CD14-positive monocyte (primary cell): ENCODE data around the gene PCNA. TPM values are rescaled to one million over a fixed set of nuclear protein-coding genes. Genes with fewer than 3 reads are reported as not detected.
A peak's percentile ranks its signal among the peaks of the same experiment; 100 is the strongest.

Experiments
- DNase-seq, 3 donors: peaks; one replicate each; pipeline ENCODE4 v3.0.0-alpha.2; 2011 to 2022
- H2AFZ ChIP-seq: 2 replicates; pipeline ENCODE4 v1.6.0; 2012; ENCODE audit warnings: mild to moderate bottlenecking, low read depth, low read length, inconsistent platforms; ENCODE audit not compliant: insufficient read depth, poor library complexity, severe bottlenecking
- H3K27ac ChIP-seq, 2 donors: 1 replicate in 1 of 2; 2 replicates in 1 of 2; pipeline ENCODE4 v1.5.1; 2012 to 2013; ENCODE audit warnings: low read length in 2 of 2, control low read depth in 1 of 2, inconsistent platforms in 1 of 2, low read depth in 1 of 2, mild to moderate bottlenecking in 1 of 2
- H3K27me3 ChIP-seq, 2 donors: one replicate each; pipeline versions ENCODE4 v1.6.0 to v1.6.1; 2011 to 2013; ENCODE audit warnings: low read length in 2 of 2; ENCODE audit not compliant: control insufficient read depth in 2 of 2, insufficient read depth in 2 of 2
- H3K36me3 ChIP-seq, 2 donors: replicated peaks in 1 of 2; 1 replicate in 1 of 2; 2 replicates in 1 of 2; pipeline versions ENCODE4 v1.5.1 to v1.6.1; 2012 to 2013; ENCODE audit warnings: low read length in 2 of 2, control low read depth in 1 of 2, inconsistent platforms in 1 of 2, mild to moderate bottlenecking in 1 of 2; ENCODE audit not compliant: insufficient read depth in 2 of 2, control insufficient read depth in 1 of 2
- H3K4me1 ChIP-seq, 2 donors: 1 replicate in 1 of 2; 2 replicates in 1 of 2; pipeline versions ENCODE4 v1.5.1 to v1.6.1; 2012 to 2013; ENCODE audit warnings: low read length in 2 of 2, control low read depth in 1 of 2, inconsistent platforms in 1 of 2, mild to moderate bottlenecking in 1 of 2, moderate library complexity in 1 of 2; ENCODE audit not compliant: insufficient read depth in 2 of 2, control insufficient read depth in 1 of 2
- H3K4me2 ChIP-seq: replicated peaks from 2 replicates; pipeline ENCODE3; 2012; ENCODE audit warnings: low read length, moderate library complexity, mild to moderate bottlenecking; ENCODE audit not compliant: poor library complexity, severe bottlenecking; ENCODE audit errors: extremely low read depth
- H3K4me3 ChIP-seq, 3 experiments: fragments of 200-600 bp in 1 of 3; sonication (generic) in 1 of 3; replicated peaks in 1 of 3; 1 replicate in 2 of 3; 2 replicates in 1 of 3; pipeline ENCODE4 v1.5.1; 2011 to 2013; ENCODE audit warnings: low read length in 3 of 3, mild to moderate bottlenecking in 3 of 3, control low read depth in 2 of 3, low read depth in 2 of 3, inconsistent platforms in 1 of 3, moderate library complexity in 1 of 3
- H3K79me2 ChIP-seq: 2 replicates; pipeline ENCODE4 v1.6.0; 2012; ENCODE audit warnings: mild to moderate bottlenecking, control low read depth, inconsistent platforms, low read length, moderate library complexity; ENCODE audit not compliant: insufficient read depth
- H3K9ac ChIP-seq: 2 replicates; pipeline ENCODE4 v1.6.0; 2017; ENCODE audit warnings: low read length, mild to moderate bottlenecking; ENCODE audit not compliant: insufficient read depth, poor library complexity, severe bottlenecking
- H3K9me3 ChIP-seq, 2 donors: replicated peaks in 1 of 2; 1 replicate in 1 of 2; 2 replicates in 1 of 2; pipeline versions ENCODE4 v1.5.1 to v1.6.1; 2012 to 2013; ENCODE audit warnings: low read length in 2 of 2, control low read depth in 1 of 2; ENCODE audit not compliant: control insufficient read depth in 1 of 2, insufficient read depth in 1 of 2
- H4K20me1 ChIP-seq: 2 replicates; pipeline ENCODE4 v1.6.0; 2012; ENCODE audit warnings: mild to moderate bottlenecking, low read length, control low read depth, moderate library complexity; ENCODE audit not compliant: insufficient read depth
- H3K27ac Mint-ChIP-seq, 7 donors: one replicate each; pipeline ENCODE4 v1.8.0; 2020; ENCODE audit warnings: mild to moderate bottlenecking in 7 of 7, mixed read lengths in 7 of 7, moderate library complexity in 6 of 7, inconsistent platforms in 2 of 7
- H3K27me3 Mint-ChIP-seq, 3 donors: one replicate each; pipeline ENCODE4 v1.8.0; 2021 to 2022; ENCODE audit warnings: low read depth in 3 of 3, mild to moderate bottlenecking in 3 of 3, mixed read lengths in 3 of 3, moderate library complexity in 3 of 3, inconsistent platforms in 1 of 3
- H3K36me3 Mint-ChIP-seq, 2 donors: one replicate each; pipeline ENCODE4 v1.8.0; 2020; ENCODE audit warnings: mixed read lengths in 2 of 2, inconsistent platforms in 1 of 2, mild to moderate bottlenecking in 1 of 2
- H3K4me1 Mint-ChIP-seq: one replicate; pipeline ENCODE4 v1.8.0; 2020; ENCODE audit warnings: mild to moderate bottlenecking, mixed read lengths
- H3K4me3 Mint-ChIP-seq, 2 donors: one replicate each; pipeline ENCODE4 v1.8.0; 2020; ENCODE audit warnings: mild to moderate bottlenecking in 2 of 2, mixed read lengths in 2 of 2, moderate library complexity in 1 of 2
- H3K9me3 Mint-ChIP-seq, 7 donors: one replicate each; pipeline ENCODE4 v1.8.0; 2020 to 2022; ENCODE audit warnings: mixed read lengths in 7 of 7, mild to moderate bottlenecking in 6 of 7, moderate library complexity in 6 of 7, inconsistent platforms in 2 of 7
- CTCF ChIP-seq: fragments of 200-600 bp; IDR thresholded peaks from one replicate; pipeline ENCODE4 v1.8.0; 2022; ENCODE audit warnings: antibody characterized with exemption, mild to moderate bottlenecking
- WGBS: methylation state at CpG from one replicate; pipeline ENCODE4 v1.1.5; 2013; ENCODE audit warnings: missing lambda C conversion rate; ENCODE audit not compliant: insufficient coverage; 5-methylcytosine and 5-hydroxymethylcytosine counted together
- intact Hi-C, 2 donors: fragments of 100-400 bp; cut with micrococcal nuclease; formaldehyde crosslinking; loops; one replicate each; pipeline versions ENCODE4 v1.15.0 to v1.15.1; 2023
- polyA plus RNA-seq, 3 donors: library from polyadenylated mRNA; depleted of rRNA in 1 of 3; unstranded in 2 of 3; stranded (reverse) in 1 of 3; fragments of 300-500 nt in 2 of 3; fragments of >200 nt in 1 of 3; fragmentation: Illumina TruSeq in 2 of 3; gene quantifications; 1 replicate in 2 of 3; 2 replicates in 1 of 3; pipeline ENCODE4 v1.2.3, GENCODE V29; 2012 to 2021

The PCNA gene
- polyA plus RNA-seq, 3 donors, result 27.9 to 35.0 (median 30.8) TPM

DNA sequence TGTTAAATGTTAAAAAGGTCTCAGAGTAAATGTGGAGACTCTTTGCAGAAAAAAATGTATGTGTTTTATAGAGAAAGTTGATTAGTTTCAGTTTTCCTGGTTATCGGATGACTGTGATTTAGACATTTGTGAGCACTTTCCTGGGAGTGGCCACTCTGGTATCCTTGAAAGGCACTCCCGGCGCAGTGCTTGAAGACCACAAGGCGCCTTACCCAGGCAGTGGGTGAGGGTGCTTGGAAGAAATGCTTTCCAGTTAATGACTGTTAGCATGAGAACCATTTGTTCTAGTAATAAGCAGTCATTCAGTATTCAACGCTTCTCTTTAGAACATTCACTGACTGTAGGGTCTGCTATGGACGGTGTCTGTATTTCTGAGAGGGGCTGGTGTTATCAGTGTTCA lies 14.2 kb upstream of the PCNA start:
- TF ChIP-seq CTCF, result no peak
- no peaks in the 10 kb centered on the region for H3K27me3 ChIP-seq
- no peaks in the 10 kb centered on the region for H3K9me3 Mint-ChIP-seq
- no peak overlapping the region for H3K27ac ChIP-seq
- H3K4me1 ChIP-seq, result peaks cover 0 to 3% of the 10 kb centered on the region in 2 donors
- 90% methylated on average over 4 of the region's 6 CpGs for WGBS
- intact Hi-C loops, result no loop called here
- H4K20me1 ChIP-seq, result peaks cover 74% of the 10 kb centered on the region
- H3K4me3 ChIP-seq, result no peak overlapping the region
- H3K4me1 Mint-ChIP-seq, result peaks cover 6% of the 10 kb centered on the region
- H2AFZ ChIP-seq, result no peak overlapping the region
- no peaks in the 10 kb centered on the region for H3K9me3 ChIP-seq
- no peak overlapping the region for H3K27ac Mint-ChIP-seq
- H3K4me3 Mint-ChIP-seq, result no peak overlapping the region
- no peak for DNase-seq
- no peak overlapping the region for H3K4me2 ChIP-seq
- H3K9ac ChIP-seq, result no peak overlapping the region
- H3K36me3 Mint-ChIP-seq, result peaks cover 6 to 33% of the 10 kb centered on the region in 2 donors
- no peaks in the 10 kb centered on the region for H3K27me3 Mint-ChIP-seq
- H3K79me2 ChIP-seq, result peaks cover 97% of the 10 kb centered on the region
- H3K36me3 ChIP-seq, result peaks cover 7 to 11% of the 10 kb centered on the region in 2 donors

DNA sequence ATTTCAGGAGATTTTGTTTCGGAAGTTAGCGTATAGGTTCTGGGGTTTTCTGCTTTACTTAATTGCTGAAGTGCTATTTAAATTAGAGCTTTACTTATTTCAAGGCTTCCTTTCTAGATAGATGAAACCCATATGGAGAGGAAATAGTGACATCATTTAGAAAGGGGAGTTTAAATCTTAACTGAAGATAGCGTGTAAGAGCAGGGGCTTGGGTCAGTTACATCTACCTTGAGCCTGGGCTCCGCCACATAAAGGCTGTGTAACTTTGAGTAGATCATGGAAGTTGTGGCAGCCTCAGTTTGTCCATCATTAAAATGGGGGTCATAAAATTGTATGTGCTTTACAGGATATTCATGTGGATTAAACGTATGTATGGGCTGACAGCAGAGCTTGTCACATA lies 11.7 kb upstream of the PCNA start:
- no peaks in the 10 kb centered on the region for H3K27me3 ChIP-seq
- H3K79me2 ChIP-seq, result peaks cover 96% of the 10 kb centered on the region
- peaks cover 7 to 36% of the 10 kb centered on the region in 2 donors for H3K36me3 Mint-ChIP-seq
- no peak overlapping the region for H3K4me2 ChIP-seq
- H3K27me3 Mint-ChIP-seq, result no peaks in the 10 kb centered on the region
- H3K9ac ChIP-seq, result no peak overlapping the region
- no peaks in the 10 kb centered on the region for H3K9me3 ChIP-seq
- no peak for DNase-seq
- peak overlapping the region in 1 of 7 donors; percentile 11 for H3K27ac Mint-ChIP-seq
- H3K4me3 Mint-ChIP-seq, result no peak overlapping the region
- H3K36me3 ChIP-seq, result peaks cover 7 to 11% of the 10 kb centered on the region in 2 donors
- no peak for TF ChIP-seq CTCF
- no peaks in the 10 kb centered on the region for H3K9me3 Mint-ChIP-seq
- peaks cover 22% of the 10 kb centered on the region for H3K4me1 Mint-ChIP-seq
- H2AFZ ChIP-seq, result no peak overlapping the region
- no peak overlapping the region for H3K27ac ChIP-seq
- intact Hi-C loops, result no loop called here
- peaks cover 61% of the 10 kb centered on the region for H4K20me1 ChIP-seq
- WGBS, result 83% methylated on average over 2 of the region's 5 CpGs
- no peak overlapping the region for H3K4me3 ChIP-seq
- peaks cover 13 to 20% of the 10 kb centered on the region in 2 donors for H3K4me1 ChIP-seq
